Measurements from ENCODE around the gene HSPB1.

HSPB1 gene

DNA sequence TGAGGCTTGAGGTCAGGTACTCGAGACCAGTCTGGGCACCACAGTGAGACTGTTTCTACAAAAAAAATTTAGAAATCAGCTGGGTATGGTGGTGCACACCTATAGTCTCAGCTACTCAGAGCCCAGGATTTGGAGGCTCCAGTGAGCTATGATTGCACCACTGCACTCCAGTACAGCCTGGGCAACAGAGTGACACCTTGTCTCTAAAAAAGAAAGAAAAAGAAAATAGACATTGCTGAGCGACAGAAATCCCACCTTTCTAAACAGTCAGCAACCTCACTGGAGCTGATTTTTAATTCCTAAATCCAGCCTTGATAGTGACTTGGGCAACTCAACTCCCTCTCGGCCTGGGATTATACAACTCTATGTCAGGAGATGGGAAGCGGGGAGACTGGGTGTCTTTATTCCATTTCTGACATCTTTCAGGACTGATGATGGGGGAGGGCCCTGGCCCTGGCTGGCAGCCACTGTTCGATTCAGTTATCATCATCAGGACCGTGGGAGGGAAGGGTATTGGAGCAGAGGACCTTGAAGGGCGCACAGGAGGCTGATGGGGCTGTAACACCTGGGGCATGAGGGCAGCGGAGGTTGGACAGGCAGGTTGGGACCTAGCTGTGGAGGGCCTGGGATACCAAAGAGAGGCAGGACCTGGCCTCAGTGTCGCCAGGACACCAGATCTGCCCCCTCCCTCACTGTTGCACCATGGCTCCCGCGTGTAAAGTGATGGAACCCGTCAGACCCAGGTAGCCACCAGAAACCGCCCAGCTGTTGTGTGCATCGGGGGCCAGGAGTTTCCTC is 14.7 kb downstream of the HSPB1 start:
- DNase-seq (ENCODE audit: insufficient read length, low spot score) (no peak), FAIRE-seq (no peak)
- TF ChIP-seq POU2F2 (IDR thresholded peaks at IDR 0.05; ENCODE audit: low read depth, low read length): no peak
- no peak for TF ChIP-seq PAX5 (IDR thresholded peaks at IDR 0.05; ENCODE audit: insufficient read depth, low read length, severe bottlenecking)
- no peak for TF ChIP-seq POLR2A (IDR thresholded peaks at IDR 0.05; ENCODE audit: low read depth, low read length)
- TF ChIP-seq SPI1 (IDR thresholded peaks at IDR 0.05; ENCODE audit: low read depth, low read length): no peak
- no peak for TF ChIP-seq POLR2AphosphoS5 (IDR thresholded peaks at IDR 0.05; ENCODE audit: low read depth, low read length)
- no peak for TF ChIP-seq TAF1 (IDR thresholded peaks at IDR 0.05; ENCODE audit: low read depth, low read length)

DNA sequence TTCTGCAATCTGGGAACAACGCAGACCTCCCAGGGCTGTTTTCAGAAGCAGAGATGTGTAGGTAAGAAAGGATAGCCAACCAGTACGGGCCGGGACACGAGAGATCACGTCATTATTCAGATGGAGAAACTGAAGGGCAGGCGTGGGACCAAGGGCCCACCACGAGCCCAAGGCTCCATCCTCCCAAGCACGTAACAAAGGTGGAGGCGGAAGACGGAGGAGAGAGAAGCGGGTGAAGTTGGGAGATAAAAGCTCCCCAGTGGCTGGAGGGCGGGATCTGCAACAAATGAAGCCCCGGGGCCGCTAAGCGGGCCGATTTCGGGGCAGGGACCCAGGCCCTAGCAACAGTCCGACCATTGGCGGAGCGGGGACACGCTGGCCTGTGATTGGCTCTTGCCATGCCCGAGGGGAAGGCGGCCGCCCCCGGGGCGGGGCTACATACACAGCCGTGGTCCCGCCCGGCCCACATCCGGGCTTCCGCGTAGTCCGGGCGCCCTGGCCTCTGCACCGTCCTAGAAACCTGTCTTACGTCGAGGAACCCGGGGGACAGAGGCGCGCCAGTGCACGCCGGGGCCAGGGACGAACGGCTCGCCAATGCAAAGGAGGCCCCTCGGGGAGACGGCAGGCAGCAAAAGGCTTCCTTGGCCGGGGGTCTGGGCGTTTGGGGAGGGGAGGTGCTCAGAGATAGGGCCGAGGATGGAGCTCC is 15.5 kb downstream of the HSPB1 start:
- FAIRE-seq (peak; percentile 95), DNase-seq (ENCODE audit: insufficient read length, low spot score) (peak; percentile 96)
- TF ChIP-seq PAX5 (IDR thresholded peaks at IDR 0.05; ENCODE audit: insufficient read depth, low read length, severe bottlenecking) (no peak), POLR2AphosphoS5 (IDR thresholded peaks at IDR 0.05; ENCODE audit: low read depth, low read length) (0 out of 2 replicates have a peak, but pooled peaks have one; percentile 68), TAF1 (IDR thresholded peaks at IDR 0.05; ENCODE audit: low read depth, low read length) (peak; percentile 21; the same call in 1 of the 2 replicates), POU2F2 (IDR thresholded peaks at IDR 0.05; ENCODE audit: low read depth, low read length) (no peak), POLR2A (IDR thresholded peaks at IDR 0.05; ENCODE audit: low read depth, low read length) (peak; percentile 43), SPI1 (IDR thresholded peaks at IDR 0.05; ENCODE audit: low read depth, low read length) (no peak)

DNA sequence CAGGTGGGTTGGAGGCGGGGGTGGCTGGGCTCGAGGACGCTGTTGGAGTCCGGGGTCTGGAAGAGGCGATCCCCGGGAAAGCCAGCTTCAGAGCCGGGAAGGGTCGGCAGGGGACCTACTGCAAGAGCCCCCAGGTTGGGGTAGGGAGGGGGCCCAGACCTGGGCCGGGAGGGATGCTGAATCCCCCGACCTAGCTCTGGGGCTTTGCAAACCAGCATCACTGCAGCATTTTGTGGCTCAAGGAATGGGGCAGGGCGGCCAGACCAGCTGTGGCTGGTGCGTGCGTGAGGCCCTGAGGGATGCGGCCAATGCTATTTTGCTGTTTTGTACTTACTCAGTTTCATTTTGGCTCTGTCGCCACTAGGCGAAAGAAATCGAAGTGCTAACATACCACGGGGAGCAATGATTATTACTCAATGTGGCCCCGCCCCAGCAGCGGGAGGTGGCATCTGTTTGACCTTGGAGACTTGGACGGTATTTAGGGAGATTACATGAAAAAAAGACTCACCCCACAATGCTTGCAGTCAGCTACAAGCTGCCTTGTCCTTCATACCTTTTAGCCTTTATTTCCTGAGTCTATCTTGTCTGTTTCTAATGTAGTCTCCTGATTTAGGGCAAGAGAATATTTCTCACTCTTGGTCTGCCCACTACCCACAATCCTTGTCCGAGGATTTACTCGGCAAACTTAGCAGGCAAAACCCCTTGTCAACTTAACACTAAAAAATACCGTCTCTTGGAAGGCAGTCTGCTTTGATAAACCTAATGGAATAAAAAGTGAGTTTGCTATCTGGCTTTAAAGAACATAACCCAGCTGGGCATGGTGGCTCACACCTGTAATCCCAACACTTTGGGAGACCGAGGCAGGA is 16.2 kb downstream of the HSPB1 start:
- peak; percentile 88 for FAIRE-seq
- TF ChIP-seq POU2F2 (IDR thresholded peaks at IDR 0.05; ENCODE audit: low read depth, low read length) (peak; percentile 72; the same call in 1 of the 2 replicates), PAX5 (IDR thresholded peaks at IDR 0.05; ENCODE audit: insufficient read depth, low read length, severe bottlenecking) (no peak), TAF1 (IDR thresholded peaks at IDR 0.05; ENCODE audit: low read depth, low read length) (no peak), SPI1 (IDR thresholded peaks at IDR 0.05; ENCODE audit: low read depth, low read length) (no peak), POLR2A (IDR thresholded peaks at IDR 0.05; ENCODE audit: low read depth, low read length) (peak; percentile 54), POLR2AphosphoS5 (IDR thresholded peaks at IDR 0.05; ENCODE audit: low read depth, low read length) (peak; percentile 58; the same call in 1 of the 2 replicates)
- DNase-seq (ENCODE audit: insufficient read length, low spot score): peak; percentile 67

DNA sequence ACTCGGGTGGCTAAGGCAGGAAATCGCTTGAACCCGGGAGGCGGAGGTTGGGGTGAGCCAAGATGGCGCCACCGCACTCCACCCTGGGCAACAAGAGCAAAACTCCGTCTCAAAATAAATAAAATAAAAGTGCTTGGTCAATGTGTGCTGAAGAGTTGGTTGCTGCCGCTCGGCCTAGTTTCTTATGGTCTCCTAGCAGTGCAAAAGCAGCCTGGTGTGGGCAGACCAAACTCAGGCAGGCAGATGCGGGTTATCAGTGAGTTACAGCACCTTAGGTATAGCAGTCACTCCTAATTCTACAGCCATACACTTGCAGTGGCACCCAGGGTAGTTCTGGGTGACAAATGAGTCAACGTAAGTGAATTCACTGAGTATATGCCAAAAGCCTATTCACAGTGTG is 22.6 kb downstream of the HSPB1 start:
- TF ChIP-seq TAF1 (IDR thresholded peaks at IDR 0.05; ENCODE audit: low read depth, low read length) (no peak), POLR2AphosphoS5 (IDR thresholded peaks at IDR 0.05; ENCODE audit: low read depth, low read length) (no peak), POLR2A (IDR thresholded peaks at IDR 0.05; ENCODE audit: low read depth, low read length) (no peak), SPI1 (IDR thresholded peaks at IDR 0.05; ENCODE audit: low read depth, low read length) (no peak), PAX5 (IDR thresholded peaks at IDR 0.05; ENCODE audit: insufficient read depth, low read length, severe bottlenecking) (no peak), POU2F2 (IDR thresholded peaks at IDR 0.05; ENCODE audit: low read depth, low read length) (no peak)
- DNase-seq (ENCODE audit: insufficient read length, low spot score): no peak
- no peak for FAIRE-seq

DNA sequence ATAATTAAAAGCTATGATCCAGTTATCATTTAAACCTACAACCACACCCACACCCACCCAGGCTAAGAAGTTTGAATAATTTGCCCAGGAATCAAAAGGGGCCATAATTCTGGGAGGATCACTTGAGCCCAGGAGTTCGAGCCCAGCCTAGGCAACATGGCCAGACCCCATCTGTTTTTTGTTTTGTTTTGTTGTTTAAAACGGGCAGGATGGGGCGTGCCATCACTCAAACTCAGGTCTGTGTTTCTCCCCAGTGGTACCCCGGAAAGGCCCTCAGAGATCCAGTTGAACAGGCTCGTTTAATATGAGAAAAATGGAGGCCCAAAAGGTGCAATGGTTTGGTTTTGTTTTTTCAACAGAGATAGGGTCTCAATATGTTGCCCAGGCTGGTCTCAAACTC is 23.3 kb downstream of the HSPB1 start:
- no peak for TF ChIP-seq POU2F2 (IDR thresholded peaks at IDR 0.05; ENCODE audit: low read depth, low read length)
- TF ChIP-seq PAX5 (IDR thresholded peaks at IDR 0.05; ENCODE audit: insufficient read depth, low read length, severe bottlenecking): no peak
- TF ChIP-seq POLR2AphosphoS5 (IDR thresholded peaks at IDR 0.05; ENCODE audit: low read depth, low read length): no peak
- TF ChIP-seq POLR2A (IDR thresholded peaks at IDR 0.05; ENCODE audit: low read depth, low read length): no peak
- no peak for TF ChIP-seq SPI1 (IDR thresholded peaks at IDR 0.05; ENCODE audit: low read depth, low read length)
- no peak for TF ChIP-seq TAF1 (IDR thresholded peaks at IDR 0.05; ENCODE audit: low read depth, low read length)
- DNase-seq (ENCODE audit: insufficient read length, low spot score) (no peak), FAIRE-seq (no peak)

GRCh38 chr7:76326646-76327233 is 24.3 kb downstream of the HSPB1 start:
- TF ChIP-seq TAF1 (IDR thresholded peaks at IDR 0.05; ENCODE audit: low read depth, low read length) (no peak), POU2F2 (IDR thresholded peaks at IDR 0.05; ENCODE audit: low read depth, low read length) (no peak), POLR2AphosphoS5 (IDR thresholded peaks at IDR 0.05; ENCODE audit: low read depth, low read length) (no peak), SPI1 (IDR thresholded peaks at IDR 0.05; ENCODE audit: low read depth, low read length) (no peak), POLR2A (IDR thresholded peaks at IDR 0.05; ENCODE audit: low read depth, low read length) (no peak), PAX5 (IDR thresholded peaks at IDR 0.05; ENCODE audit: insufficient read depth, low read length, severe bottlenecking) (no peak)
- DNase-seq (ENCODE audit: insufficient read length, low spot score): no peak
- FAIRE-seq: no peak

- TF ChIP-seq POLR2AphosphoS5 (IDR thresholded peaks at IDR 0.05; ENCODE audit: low read depth, low read length) (0 out of 2 replicates have a peak, but pooled peaks have one; percentile 24), SPI1 (IDR thresholded peaks at IDR 0.05; ENCODE audit: low read depth, low read length) (peak; percentile 42; the same call in 1 of the 2 replicates), PAX5 (IDR thresholded peaks at IDR 0.05; ENCODE audit: insufficient read depth, low read length, severe bottlenecking) (no peak), POU2F2 (IDR thresholded peaks at IDR 0.05; ENCODE audit: low read depth, low read length) (no peak), POLR2A (IDR thresholded peaks at IDR 0.05; ENCODE audit: low read depth, low read length) (no peak), TAF1 (IDR thresholded peaks at IDR 0.05; ENCODE audit: low read depth, low read length) (no peak)
- no peak for FAIRE-seq
- no peak for DNase-seq (ENCODE audit: insufficient read length, low spot score)
Measured at GRCh38 chr7:76327610-76328009, 25.1 kb downstream of the HSPB1 start.

DNA sequence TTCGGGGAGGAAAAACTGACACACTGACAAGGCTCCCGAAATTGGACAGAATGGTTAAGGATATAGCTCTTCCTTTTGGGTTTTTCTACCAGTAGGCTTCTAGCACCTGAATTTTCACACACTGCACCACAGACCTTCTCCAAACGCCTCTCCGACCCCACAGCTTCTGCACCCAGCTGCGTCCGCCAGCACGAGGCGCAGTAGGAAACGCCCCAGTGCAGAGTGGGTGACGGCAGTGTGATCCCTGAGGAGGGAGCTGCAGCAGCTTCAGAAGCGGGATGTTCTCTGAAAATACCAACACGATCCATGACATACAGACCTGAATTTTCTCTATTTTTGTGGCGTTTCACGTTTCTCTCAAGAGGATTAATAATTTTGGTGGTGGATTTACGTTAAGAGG is 25.9 kb downstream of the HSPB1 start:
- no peak for DNase-seq (ENCODE audit: insufficient read length, low spot score)
- no peak for TF ChIP-seq PAX5 (IDR thresholded peaks at IDR 0.05; ENCODE audit: insufficient read depth, low read length, severe bottlenecking)
- TF ChIP-seq POU2F2 (IDR thresholded peaks at IDR 0.05; ENCODE audit: low read depth, low read length): no peak
- no peak for TF ChIP-seq SPI1 (IDR thresholded peaks at IDR 0.05; ENCODE audit: low read depth, low read length)
- TF ChIP-seq POLR2AphosphoS5 (IDR thresholded peaks at IDR 0.05; ENCODE audit: low read depth, low read length): no peak
- TF ChIP-seq POLR2A (IDR thresholded peaks at IDR 0.05; ENCODE audit: low read depth, low read length): no peak
- TF ChIP-seq TAF1 (IDR thresholded peaks at IDR 0.05; ENCODE audit: low read depth, low read length): no peak
- no peak for FAIRE-seq

Measured in GM12891 (cell line).